GM18517 (cell line): ENCODE measurements around the gene ARL5A.
"Not testable (repeated sequence)": the region's sequence is repeated elsewhere in the genome, so short reads cannot be mapped to it uniquely, and the experiment has no call there.

Experiments
- ATAC-seq: cut with Tn5 transposase; IDR thresholded peaks from one replicate; pipeline ENCODE4 v1.9.1; 2021; ENCODE audit warnings: mild to moderate bottlenecking, moderate library complexity; ENCODE audit not compliant: unreplicated experiment

The ARL5A gene

GRCh38 chr2:151799886-151800292 lies 28.3 kb downstream of the ARL5A start:
- ATAC-seq: no peak

DNA sequence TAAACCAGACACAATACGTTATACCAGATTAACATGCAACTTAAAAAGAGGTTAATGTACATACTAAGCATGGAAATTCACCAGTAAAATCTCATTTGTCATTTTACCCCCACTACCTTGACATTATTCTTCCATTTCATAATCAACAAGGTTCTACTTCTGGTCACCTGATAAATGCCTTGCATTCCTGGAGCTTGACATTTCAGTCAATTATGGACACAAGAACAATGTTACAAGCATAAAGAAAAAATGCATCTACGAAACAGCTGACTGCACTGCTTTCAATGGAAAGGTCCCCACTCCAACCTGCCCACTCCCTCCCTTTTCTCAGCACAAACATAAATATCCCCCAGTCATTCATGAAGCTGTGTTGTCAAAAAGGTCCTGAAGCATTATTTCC lies 31.4 kb downstream of the ARL5A start:
- no peak for ATAC-seq

DNA sequence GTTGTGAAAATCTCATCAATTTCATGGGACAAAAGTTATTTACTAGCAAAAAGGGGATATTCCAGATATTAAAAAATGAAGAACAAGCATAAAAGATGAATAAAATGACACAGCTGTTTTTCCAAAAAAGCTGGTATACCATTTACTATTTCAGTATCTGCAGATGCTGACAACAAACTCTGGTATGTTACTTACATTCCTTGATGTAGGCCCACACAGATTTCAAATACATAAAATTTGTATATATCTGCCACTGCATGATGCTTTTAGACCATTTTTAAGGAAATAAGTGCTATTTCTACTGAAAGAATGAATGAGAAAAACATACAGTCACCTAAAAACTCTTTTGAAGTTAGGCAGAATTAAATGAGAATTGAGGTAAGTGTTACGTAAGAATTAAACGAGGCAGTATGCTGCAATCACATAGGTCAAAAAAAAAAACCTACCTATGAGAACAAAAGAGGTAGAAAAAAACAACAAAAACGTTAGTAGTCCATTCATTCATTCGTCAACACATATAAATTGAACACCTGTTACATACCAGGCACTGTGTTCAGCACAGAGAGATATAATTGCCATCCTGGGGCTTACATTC lies 32.5 kb downstream of the ARL5A start:
- no peak for ATAC-seq

GRCh38 chr2:151794422-151794821 lies 33.8 kb downstream of the ARL5A start:
- not testable (repeated sequence) for ATAC-seq

DNA sequence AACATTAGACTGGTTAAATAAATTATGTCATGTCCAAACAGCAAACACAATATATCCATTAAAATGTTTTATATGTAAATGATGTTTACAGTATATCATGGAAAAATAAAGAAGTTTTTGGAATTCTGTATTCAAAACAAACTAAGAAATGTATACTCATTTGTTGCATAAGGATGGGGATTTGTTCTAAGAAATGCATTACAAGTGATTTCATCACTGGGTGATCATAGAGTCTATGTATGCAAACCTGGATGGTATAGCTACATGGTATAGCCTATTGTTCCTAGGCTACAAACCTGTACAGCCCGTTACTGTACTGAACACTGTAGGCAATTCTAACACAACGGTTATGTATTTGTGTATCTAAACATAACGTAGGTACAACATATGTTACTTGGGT lies 35.1 kb downstream of the ARL5A start:
- ATAC-seq: no peak

DNA sequence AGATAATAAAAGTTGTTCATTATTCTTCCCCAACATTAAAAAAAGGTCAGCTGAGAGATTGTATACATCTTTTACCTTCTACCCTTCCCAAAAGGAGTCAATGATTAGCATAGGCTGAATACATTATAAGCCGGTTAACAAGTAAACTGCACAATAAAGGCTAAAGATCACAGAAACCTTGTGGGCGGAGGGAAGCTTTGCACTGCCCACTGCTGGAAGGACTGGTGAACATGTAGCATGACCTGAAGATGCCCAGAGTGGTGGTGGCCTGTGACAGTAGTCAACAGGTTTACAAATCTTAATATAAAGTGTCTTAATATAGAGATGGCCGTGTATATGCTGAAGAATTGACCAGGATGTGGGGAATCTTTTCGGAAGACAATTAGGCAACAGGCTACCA lies 35.6 kb downstream of the ARL5A start:
- ATAC-seq: no peak

GRCh38 chr2:151791545-151791944 lies 36.7 kb downstream of the ARL5A start:
- ATAC-seq: no peak

- no peak for ATAC-seq
These were observed 37.5 kb downstream of the ARL5A start for GRCh38 chr2:151790689-151791088.

DNA sequence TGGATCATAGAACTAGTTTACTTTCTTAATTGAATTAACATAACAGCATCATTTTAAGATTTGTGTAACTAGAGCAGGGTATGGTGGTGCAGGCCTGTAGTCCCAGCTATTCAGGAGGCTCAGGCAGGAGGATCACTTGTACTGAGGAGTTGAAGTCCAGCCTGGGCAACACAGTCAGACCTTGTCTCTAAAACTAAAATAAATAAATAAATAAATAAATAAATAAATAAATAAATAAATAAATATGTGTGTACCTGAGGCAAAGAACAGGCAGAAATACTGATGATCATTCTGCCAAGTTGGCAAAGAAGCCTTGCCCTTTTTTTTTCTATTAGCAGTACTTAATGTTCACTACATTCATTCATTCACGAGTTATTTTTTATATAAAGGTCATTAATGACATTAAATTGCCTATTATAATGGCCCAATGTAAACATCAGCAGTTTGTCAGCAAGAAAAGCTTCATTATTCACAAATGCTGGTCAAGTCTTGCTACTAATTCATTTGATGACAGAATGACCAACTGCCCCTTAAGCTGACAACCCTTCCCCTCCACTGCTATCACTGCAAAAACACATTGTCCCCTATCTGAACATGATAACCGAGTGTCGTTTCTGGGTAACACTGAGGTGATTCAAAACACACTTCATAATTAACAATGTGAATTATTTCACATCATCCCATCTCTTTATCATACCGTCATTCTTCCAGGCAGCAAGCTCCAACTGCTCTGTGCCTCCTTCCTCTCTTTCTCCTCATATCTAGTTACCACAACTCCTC lies 39.0 kb downstream of the ARL5A start:
- ATAC-seq: no peak

- ATAC-seq: no peak
These were observed 41.7 kb downstream of the ARL5A start for GRCh38 chr2:151786483-151786882.

DNA sequence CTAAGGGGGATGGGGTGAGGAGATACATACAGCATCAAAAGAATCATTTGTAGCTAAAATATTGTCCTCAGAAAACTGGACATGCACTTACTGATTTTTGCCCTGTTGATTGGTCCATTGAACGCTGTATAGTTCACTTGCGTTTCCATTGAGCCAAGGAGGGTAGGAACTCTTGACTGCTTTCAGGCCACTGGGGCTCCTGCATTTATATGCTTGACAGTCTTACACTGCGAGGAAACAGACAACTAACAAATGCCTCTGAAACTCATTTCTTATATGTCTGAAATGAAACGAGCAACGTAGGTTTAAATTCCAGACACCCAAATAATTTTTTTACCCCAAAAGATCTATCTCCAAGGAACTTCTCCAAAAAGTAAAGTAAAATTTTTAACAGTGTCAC lies 42.1 kb downstream of the ARL5A start:
- no peak for ATAC-seq

DNA sequence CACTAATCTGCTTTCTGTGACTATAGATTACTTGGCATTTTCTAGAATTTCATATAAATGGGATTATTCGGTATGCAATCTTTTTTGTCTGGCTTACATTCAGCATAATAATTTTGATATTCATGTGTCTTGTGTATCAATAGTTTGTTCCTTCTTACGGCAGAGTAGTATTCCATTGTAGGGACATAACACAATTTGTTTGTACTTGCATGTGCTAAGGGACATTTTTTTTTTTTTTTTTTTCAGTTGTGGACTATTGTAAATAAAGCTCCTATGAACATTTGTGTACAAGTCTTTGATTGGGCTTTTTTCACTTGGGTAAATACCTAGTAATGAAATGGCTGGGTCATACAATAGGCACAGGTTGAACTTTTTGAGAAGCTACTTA lies 45.1 kb downstream of the ARL5A start:
- ATAC-seq: no peak

GRCh38 chr2:151782378-151783132 lies 45.7 kb downstream of the ARL5A start:
- ATAC-seq: no peak

GRCh38 chr2:151781642-151782041 lies 46.6 kb downstream of the ARL5A start:
- no peak for ATAC-seq

DNA sequence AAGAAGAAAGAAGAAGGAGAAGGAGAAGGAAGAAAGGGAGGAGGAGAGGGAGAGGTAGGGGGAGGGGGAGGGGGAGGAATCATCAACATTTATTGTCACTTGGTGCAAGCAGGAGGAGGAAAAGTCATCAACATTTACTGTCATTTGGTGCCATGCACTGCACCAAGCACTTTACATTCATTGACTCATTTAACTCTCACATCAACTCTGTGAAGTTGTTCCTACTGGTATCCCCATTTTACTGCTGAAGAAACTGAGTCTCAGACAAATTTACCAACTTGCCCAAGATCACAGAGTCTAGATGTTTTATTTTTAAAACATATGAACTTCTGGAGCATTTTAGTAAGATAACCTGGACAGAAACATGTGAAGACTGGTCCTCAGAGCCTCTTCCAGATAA lies 47.3 kb downstream of the ARL5A start:
- no peak for ATAC-seq

GRCh38 chr2:151777935-151778334 lies 50.3 kb downstream of the ARL5A start:
- ATAC-seq: no peak

DNA sequence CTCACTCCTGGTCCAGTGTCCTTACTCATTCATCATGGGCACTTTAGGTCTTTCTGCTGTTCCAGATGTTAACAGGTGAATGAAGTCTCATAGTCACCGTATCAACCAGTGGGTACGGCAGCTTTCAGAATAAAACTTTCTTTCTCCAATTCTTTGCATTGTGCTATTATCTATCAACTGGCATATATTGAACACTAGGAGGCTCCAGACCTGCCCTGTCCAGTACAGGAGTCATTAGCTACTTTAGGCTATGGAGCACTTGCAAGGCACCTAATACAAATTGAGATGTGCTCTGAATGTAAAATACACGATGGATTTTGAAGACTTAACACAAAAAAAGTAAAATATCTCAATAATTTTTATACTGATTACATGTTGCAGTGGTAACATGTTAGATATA lies 50.7 kb downstream of the ARL5A start:
- ATAC-seq: no peak

- ATAC-seq: no peak
These were observed 51.9 kb downstream of the ARL5A start for GRCh38 chr2:151776367-151776766.

DNA sequence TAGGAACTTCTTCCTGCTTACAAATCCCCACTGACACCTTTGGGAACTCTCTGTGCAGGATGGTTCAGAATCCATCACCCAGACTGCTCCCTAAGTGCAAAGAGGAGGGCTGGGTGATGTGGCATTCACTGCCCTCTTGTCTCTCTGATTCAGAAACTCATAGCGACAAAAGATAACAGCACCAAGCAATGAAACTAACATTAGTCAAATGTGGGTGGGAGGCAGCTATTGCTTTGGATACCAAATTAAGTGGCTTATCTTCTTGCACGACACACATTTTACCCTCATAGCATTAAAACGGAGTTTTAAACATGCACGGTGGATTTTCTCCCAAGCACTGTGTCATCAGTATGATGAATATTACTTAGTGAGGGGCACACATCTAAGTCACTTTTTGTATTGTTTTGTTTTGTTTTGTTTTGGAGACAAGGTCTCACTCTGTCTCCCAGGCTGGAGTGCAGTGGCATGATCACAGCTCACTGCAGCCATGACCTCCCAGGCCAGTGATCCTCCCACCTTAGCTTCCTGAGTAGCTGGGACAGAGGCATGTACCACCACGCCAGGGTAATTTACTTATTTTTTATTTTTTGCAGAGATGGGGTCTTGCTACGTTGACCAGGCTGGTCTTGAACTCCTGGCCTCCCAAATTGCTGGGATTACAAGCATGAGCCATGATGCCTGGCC lies 53.0 kb downstream of the ARL5A start:
- no peak for ATAC-seq

GRCh38 chr2:151774506-151774905 lies 53.7 kb downstream of the ARL5A start:
- ATAC-seq: no peak

DNA sequence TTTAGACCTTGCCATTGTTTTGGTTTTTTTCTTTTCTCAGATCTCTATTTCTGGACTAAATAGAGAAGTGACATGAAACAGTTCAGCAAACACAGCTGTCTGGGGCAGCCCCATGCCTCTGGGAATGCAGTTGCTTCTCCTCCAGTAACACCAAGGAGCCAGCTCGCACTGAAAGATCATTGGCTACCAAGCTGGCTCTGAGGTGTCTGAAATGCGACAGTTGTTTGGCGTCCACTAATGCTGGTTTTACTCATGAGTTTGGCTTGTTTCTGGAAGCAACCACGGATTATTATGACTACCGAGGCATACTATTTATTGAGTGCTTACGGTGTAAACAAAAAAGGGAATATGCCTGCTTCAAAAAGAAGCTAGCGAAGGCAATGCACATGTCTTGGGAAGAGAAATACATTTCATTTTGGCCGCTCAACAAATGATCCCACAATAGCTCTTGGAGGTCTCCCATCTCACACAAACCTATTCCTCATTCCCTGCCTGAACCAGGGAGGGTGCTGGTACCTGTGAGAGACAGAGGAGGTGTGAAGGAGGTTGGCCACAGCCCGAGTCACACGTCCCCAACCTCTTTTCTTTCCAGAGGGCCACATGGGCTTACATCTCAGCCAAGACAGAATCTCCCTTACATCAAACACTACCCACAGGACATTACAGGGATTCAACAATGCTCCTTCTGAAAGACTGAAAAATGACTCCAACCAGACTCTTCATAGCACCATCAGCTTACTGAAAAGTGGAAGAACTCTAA lies 56.4 kb downstream of the ARL5A start:
- ATAC-seq: peak; percentile 96
